AG08396 (cell line): ENCODE measurements around the gene CCL4L2.
"Not testable (repeated sequence)": the region's sequence is repeated elsewhere in the genome, so short reads cannot be mapped to it uniquely, and the experiment has no call there.

Experiments
- DNase-seq: peaks from one replicate; pipeline ENCODE4 v3.0.0; 2012; ENCODE audit warnings: low spot score, mixed read lengths

Gene CCL4L2

DNA sequence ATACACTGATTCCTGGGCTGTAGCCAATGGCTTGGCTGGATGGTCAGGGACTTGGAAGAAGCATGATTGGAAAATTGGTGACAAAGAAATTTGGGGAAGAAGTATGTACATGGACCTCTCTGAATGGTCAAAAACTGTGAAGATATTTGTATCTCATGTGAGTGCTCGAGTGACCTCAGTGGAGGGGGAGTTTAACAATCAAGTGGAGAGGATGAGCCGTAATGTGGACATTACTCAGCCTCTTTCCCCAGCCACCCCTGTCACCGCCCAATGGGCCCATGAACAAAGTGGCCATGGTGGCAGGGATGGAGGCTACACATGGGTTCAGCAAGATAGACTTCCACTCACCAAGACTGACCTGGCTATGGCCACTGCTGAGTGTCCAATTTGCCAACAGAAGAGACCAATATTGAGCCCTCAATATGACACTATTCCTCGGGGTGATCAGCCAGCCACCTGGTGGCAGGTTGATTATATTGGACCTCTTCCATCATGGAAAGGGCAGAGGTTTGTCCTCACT lies 10.8 kb downstream of the CCL4L2 start:
- not testable (repeated sequence) for DNase-seq

DNA sequence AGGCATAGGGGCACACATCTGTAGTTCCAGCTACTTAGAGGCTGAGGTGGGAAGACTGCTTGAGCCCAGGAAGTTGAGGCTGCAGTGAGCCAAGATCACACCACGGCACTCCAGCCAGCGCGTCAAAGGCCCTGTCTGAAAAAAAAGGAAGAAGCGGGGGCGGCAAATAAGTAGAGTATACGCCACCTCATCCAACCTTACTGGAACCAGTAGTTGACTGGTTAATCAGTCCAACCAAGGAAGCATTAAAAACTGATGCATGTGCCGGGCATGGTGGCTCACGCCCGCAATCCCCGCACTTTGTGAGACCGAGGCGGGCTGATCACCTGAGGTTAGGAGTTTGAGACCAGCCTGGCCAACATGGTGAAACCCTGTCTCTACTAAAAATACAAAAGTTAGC lies 12.1 kb downstream of the CCL4L2 start:
- not testable (repeated sequence) for DNase-seq

DNA sequence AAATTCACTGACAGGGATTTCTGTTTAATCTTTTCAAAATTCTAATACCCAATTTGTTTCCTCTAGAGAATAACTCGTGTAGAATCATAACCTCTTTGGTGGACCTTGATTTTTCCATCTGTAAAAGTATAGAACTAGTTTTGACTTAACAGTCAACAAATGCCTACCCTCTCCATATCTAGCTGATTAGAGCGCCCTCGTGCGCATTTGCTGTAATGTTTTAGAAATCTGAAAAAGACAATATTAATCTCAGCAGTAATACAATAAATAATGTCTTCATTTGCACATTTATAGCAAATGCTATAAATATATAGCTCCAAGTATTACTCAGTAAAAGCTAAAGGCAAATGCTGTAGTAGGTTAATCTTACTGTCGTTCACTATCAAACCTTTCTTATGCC lies 18.8 kb downstream of the CCL4L2 start:
- not testable (repeated sequence) for DNase-seq

DNA sequence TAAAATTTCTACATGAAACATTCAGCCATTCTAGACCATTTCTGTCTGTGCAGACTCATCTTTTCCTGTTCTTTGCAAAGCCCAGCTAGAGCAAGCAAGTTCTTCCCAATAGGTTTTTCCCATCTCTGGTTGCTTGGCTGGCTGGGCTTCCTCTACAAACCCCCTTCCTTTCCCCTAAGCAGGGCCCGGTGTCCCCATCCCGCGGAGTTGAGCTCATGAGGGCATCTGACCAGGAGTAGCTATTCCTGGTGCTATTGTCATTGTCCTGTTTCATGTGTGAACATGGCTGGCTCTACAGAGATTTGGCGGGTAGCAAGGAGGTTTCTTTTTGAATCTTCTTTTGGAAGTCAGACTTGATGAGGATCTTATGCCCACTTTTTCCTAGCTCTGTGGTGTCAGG lies 31.2 kb downstream of the CCL4L2 start:
- DNase-seq: not testable (repeated sequence)
